Panc1 (cell line): ENCODE results near the gene RCOR2. TPM values are rescaled to one million over a fixed set of nuclear protein-coding genes. Genes with fewer than 3 reads are reported as not detected.

ENCODE experiments used
- ATAC-seq: fragments of 200-7000 bp; cut with Tn5 transposase; 2 replicates; pipeline ENCODE4 v1.9.1; 2020; ENCODE audit warnings: mild to moderate bottlenecking, moderate library complexity
- BruUV-seq: library from RNA; stranded (reverse); fragments of 400-500 nt; replicated peaks from 2 replicates; lab custom pipeline; 2021; lab: Mats Ljungman, UMichigan
- CTCF ChIA-PET: fragments of 300-600 bp; sonication (Branson Sonifier 250); formaldehyde crosslinking; loops from one replicate; lab custom pipeline; 2022; ENCODE audit warnings: antibody characterized with exemption; lab: Charles Lee
- POLR2A ChIA-PET: fragments of 300-600 bp; sonication (Branson Sonifier 250); formaldehyde crosslinking; loops from one replicate; lab custom pipeline; 2022; ENCODE audit warnings: antibody characterized with exemption; lab: Charles Lee
- DNase-seq: peaks from one replicate; pipeline ENCODE4 v3.0.0-alpha.2; 2010; ENCODE audit warnings: low read depth, low spot score
- H3K27ac ChIP-seq: 2 replicates; pipeline ENCODE4 v1.5.1; 2011; ENCODE audit warnings: mild to moderate bottlenecking, low read length, inconsistent platforms
- H3K27me3 ChIP-seq: fragments of 200-500 bp; sonication (Bioruptor generic); 2 replicates; pipeline ENCODE4 v1.6.0; 2014; ENCODE audit warnings: low read length, inconsistent platforms; ENCODE audit not compliant: control insufficient read depth, insufficient read depth
- H3K36me3 ChIP-seq: fragments of 200-500 bp; sonication (Bioruptor generic); 2 replicates; pipeline ENCODE4 v1.5.1; 2014; ENCODE audit warnings: inconsistent platforms, mild to moderate bottlenecking, low read length, moderate library complexity; ENCODE audit not compliant: control insufficient read depth, insufficient read depth
- H3K4me1 ChIP-seq: 2 replicates; pipeline ENCODE4 v1.5.1; 2011; ENCODE audit warnings: inconsistent platforms, mild to moderate bottlenecking, low read length, moderate library complexity; ENCODE audit not compliant: control insufficient read depth, insufficient read depth
- H3K4me3 ChIP-seq, 2 experiments: 2 replicates each; pipeline ENCODE4 v1.5.1; 2011 to 2012; ENCODE audit warnings: low read depth in 2 of 2, low read length in 2 of 2, mild to moderate bottlenecking in 2 of 2, inconsistent platforms in 1 of 2, moderate library complexity in 1 of 2
- H3K9me3 ChIP-seq: fragments of 200-500 bp; sonication (Bioruptor generic); 2 replicates; pipeline ENCODE4 v1.5.1; 2014; ENCODE audit warnings: low read depth, mild to moderate bottlenecking, inconsistent platforms, low read length, moderate library complexity; ENCODE audit not compliant: control insufficient read depth, insufficient read depth
- CTCF ChIP-seq: fragments of 450-650 bp; IDR thresholded peaks from 2 replicates; pipeline ENCODE4 v1.5.1; 2017; ENCODE audit warnings: mild to moderate bottlenecking
- POLR2AphosphoS5 ChIP-seq: IDR thresholded peaks from 2 replicates; pipeline ENCODE4 v1.6.1; 2012; ENCODE audit warnings: mild to moderate bottlenecking, low read depth, low read length, moderate library complexity
- SIN3A ChIP-seq: IDR thresholded peaks from 2 replicates; pipeline ENCODE4 v1.6.1; 2012; ENCODE audit warnings: low read depth, mild to moderate bottlenecking, low read length, moderate library complexity, borderline replicate concordance; ENCODE audit not compliant: insufficient read depth
- TCF7L2 ChIP-seq: IDR thresholded peaks from 2 replicates; pipeline ENCODE4 v1.6.1; 2011; ENCODE audit warnings: mild to moderate bottlenecking, low read depth, low read length, inconsistent platforms
- in situ Hi-C: cut with HindIII; loops from 2 replicates; pipeline ENCODE4 v1.10.0; 2016; ENCODE audit warnings: low sequenced_read_pairs, low pct_unique_long_range_greater_than_20kb
- intact Hi-C: fragments of 100-400 bp; cut with micrococcal nuclease; formaldehyde crosslinking; loops from one replicate; pipeline ENCODE4 v1.10.0; 2022; ENCODE audit not compliant: unreplicated experiment
- total RNA-seq: library from RNA; stranded (reverse); gene quantifications from one replicate; pipeline ENCODE4 v1.2.1, GENCODE V29; 2021; ENCODE audit not compliant: unreplicated experiment
- TF ChIP-seq, protein P1 (sequence below), 2 experiments: IDR thresholded peaks; 2 replicates each; pipeline ENCODE4 v1.6.1; 2011 to 2012; ENCODE audit warnings: low read depth in 2 of 2, control low read depth in 1 of 2, low read length in 1 of 2, mild to moderate bottlenecking in 1 of 2, moderate library complexity in 1 of 2; ENCODE audit not compliant: insufficient read depth in 1 of 2

RCOR2 gene
- total RNA-seq, 1 experiment from 2014 or later, result 10.2 TPM

- Histone ChIP-seq H3K27me3 (no peaks in the 10 kb centered on the region), H3K4me1 (peaks cover 9% of the 10 kb centered on the region), H3K4me3 (no peak overlapping the region), H3K27ac (no peak overlapping the region), H3K36me3 (peaks cover 2% of the 10 kb centered on the region), H3K9me3 (no peaks in the 10 kb centered on the region)
- POLR2A ChIA-PET, result no interaction called here
- ATAC-seq (no peak), DNase-seq (no peak)
- no peak for TF ChIP-seq CTCF
- TF ChIP-seq, protein P1, sequence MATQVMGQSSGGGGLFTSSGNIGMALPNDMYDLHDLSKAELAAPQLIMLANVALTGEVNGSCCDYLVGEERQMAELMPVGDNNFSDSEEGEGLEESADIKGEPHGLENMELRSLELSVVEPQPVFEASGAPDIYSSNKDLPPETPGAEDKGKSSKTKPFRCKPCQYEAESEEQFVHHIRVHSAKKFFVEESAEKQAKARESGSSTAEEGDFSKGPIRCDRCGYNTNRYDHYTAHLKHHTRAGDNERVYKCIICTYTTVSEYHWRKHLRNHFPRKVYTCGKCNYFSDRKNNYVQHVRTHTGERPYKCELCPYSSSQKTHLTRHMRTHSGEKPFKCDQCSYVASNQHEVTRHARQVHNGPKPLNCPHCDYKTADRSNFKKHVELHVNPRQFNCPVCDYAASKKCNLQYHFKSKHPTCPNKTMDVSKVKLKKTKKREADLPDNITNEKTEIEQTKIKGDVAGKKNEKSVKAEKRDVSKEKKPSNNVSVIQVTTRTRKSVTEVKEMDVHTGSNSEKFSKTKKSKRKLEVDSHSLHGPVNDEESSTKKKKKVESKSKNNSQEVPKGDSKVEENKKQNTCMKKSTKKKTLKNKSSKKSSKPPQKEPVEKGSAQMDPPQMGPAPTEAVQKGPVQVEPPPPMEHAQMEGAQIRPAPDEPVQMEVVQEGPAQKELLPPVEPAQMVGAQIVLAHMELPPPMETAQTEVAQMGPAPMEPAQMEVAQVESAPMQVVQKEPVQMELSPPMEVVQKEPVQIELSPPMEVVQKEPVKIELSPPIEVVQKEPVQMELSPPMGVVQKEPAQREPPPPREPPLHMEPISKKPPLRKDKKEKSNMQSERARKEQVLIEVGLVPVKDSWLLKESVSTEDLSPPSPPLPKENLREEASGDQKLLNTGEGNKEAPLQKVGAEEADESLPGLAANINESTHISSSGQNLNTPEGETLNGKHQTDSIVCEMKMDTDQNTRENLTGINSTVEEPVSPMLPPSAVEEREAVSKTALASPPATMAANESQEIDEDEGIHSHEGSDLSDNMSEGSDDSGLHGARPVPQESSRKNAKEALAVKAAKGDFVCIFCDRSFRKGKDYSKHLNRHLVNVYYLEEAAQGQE (IDR thresholded peaks at IDR 0.05; ENCODE audit: insufficient read depth in 1 of 2, low read depth in 2 of 2, low read length in 1 of 2), result no peak
- TF ChIP-seq SIN3A, result no peak
- no peak for TF ChIP-seq TCF7L2
- TF ChIP-seq POLR2AphosphoS5, result no peak
- BruUV-seq, result no TSS peak
- intact Hi-C loops, result no loop called here
- in situ Hi-C loops, result no loop called here
- CTCF ChIA-PET, result interaction anchor here (0.6 to 0.9 kb wide), 3 partner anchors 32 to 39 kb away, joined by 3 to 4 read pairs (median 4); no protein-coding TSS in a partner anchor
Observed at GRCh38 chr11:63907063-63907462, 9.9 kb downstream of the RCOR2 start.

DNA sequence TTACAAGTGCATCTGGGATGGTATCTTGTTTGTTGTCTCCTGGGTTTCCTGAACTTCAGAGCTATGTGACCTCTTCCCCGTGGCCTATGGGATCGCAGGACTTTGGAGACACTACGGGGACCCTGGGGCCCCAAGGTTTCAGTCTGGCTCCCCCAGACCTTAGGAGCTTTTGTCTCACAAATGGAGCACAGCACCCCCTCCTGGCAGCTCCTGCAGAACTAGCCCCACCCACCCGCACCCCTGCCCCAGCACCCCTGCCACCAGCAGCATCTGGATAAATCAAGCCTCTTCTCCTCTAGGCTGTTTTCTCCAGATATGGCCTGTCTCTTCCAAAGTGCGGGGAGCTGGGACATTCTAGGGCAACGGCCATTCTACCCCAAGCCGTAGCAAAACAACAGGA lies 10.4 kb downstream of the RCOR2 start:
- in situ Hi-C loops (no loop called here), intact Hi-C loops (no loop called here)
- Histone ChIP-seq H3K36me3 (peaks cover 2% of the 10 kb centered on the region), H3K4me3 (no peak overlapping the region), H3K9me3 (no peaks in the 10 kb centered on the region), H3K27me3 (no peaks in the 10 kb centered on the region), H3K4me1 (peaks cover 9% of the 10 kb centered on the region), H3K27ac (no peak overlapping the region)
- BruUV-seq, result no TSS peak
- DNase-seq (no peak), ATAC-seq (no peak)
- ChIA-PET CTCF (interaction anchor here (0.6 to 0.9 kb wide), 6 partner anchors 20 to 172 kb away, joined by 3 to 4 read pairs (median 3); no protein-coding TSS in a partner anchor), POLR2A (no interaction called here)
- TF ChIP-seq SIN3A (no peak), CTCF (peak; percentile 63)
- TF ChIP-seq, protein P1 (IDR thresholded peaks at IDR 0.05; ENCODE audit: insufficient read depth in 1 of 2, low read depth in 2 of 2, low read length in 1 of 2), result no peak
